Activated T-cell treated with anti-CD3 and anti-CD28 coated beads for 4 hours (primary cell): ENCODE data around the gene ATG7.
"Not testable (repeated sequence)": the region's sequence is repeated elsewhere in the genome, so short reads cannot be mapped to it uniquely, and the experiment has no call there.

Source experiments
- DNase-seq: peaks from one replicate; pipeline ENCODE4 v3.0.0-alpha.2; 2020

The ATG7 gene

DNA sequence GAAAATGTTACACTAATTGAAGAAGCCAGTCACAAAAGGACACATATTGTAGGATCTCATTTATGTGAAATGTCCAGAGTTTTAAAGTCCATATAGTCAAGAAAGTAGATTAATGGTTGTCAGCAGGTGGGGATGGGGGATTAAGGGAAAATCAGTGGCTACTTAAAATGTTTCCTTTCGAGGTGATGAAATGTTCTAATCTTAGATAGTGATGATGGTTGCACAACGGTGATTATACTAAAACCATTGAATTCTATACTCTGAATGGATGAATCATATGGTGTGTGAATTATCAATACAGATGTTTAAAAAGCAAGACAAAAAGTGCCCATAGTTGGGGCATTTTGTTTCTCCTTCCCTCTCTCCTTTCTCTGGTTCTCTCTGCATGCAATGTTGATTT lies 164.6 kb downstream of the ATG7 start:
- no peak for DNase-seq

DNA sequence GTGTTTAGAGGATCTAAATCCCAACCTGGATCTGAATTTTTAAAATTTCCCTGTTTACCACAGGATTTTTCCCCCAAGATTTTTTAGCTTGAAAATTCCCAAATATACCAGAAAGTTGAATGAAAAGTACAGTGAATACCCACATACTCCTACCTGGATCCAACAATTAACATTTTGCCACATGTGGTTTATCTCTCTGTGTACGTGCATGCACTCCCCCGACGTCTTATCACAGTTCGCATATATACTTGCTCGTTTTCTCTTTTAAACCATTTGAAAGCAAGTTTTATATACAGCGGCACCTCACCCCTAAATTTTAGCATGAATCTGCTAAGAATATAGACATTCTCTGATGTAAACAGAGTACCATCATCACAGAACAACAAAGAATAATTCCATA lies 165.3 kb downstream of the ATG7 start:
- DNase-seq = no peak

DNA sequence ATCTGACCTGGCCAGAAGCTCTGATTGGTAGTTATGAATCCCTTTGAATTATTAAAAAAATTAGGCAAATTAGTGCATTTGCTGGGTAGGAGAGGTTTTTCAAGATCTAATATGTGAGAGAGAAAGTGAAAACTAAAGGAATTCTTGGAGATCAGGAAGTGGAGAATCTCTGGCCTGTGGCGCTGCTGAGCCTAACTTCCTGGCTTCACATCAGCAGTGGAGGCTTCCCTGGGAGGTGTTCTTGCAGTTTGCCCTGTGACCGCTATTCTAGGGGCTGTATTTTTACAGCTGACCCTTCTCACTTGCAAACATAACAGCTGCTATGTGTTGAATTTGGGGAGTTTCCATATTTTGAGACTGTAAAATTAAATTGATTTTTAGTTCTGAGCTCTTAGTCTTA lies 166.4 kb downstream of the ATG7 start:
- no peak for DNase-seq

DNA sequence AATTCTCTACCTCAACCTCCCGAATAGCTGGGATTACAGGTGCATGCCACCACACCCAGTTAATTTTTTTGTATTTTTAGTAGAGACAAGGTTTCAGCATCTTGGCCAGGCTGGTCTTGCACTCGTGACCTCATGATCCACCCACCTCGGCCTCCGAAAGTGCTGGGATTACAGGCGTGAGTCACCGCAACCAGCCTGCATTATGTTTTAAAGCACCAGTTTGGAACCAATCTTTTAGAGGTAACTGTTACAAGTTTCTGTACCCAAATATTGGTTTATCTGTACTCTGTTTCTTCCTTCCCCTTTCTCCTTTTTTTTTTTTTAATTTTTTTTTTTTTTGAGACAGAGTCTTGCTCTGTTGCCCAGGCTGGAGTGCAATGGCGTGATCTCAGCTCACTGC lies 169.1 kb downstream of the ATG7 start:
- DNase-seq = not testable (repeated sequence)

DNA sequence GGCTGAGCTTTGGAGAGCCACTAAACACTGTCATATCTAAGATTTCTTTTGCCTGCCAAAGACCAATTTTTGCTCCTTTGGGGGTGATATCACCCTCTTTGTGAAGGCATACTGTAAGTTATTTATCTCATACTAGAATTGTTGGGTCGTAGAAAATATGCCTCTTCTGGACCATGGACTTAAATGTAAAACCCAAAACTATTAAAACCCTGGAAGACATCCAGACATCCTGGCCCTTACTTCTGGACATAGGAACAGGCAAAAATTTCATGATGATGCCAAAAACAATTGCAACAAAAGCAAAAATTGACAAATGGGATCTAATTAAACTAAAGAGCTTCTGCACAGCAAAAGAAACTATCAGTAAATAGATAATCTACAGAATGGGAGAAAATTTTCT lies 172.2 kb downstream of the ATG7 start:
- DNase-seq = no peak

DNA sequence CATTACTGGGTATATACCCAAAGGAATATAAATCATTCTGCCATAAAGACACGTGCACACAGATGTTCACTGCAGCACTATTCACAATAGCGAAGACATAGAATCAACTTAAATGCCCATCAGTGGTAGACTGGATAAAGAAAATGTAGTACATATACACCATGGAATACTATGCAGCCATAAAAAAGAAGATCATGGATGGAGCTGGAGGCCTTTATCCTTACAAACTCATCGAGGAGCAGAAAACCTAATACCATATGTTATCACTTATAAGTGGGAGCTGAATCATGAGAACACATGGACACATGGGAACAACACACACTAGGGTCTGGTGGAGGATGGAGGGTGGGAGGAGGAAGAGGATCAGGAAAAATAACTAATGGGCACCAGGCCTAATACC lies 173.0 kb downstream of the ATG7 start:
- not testable (repeated sequence) for DNase-seq

DNA sequence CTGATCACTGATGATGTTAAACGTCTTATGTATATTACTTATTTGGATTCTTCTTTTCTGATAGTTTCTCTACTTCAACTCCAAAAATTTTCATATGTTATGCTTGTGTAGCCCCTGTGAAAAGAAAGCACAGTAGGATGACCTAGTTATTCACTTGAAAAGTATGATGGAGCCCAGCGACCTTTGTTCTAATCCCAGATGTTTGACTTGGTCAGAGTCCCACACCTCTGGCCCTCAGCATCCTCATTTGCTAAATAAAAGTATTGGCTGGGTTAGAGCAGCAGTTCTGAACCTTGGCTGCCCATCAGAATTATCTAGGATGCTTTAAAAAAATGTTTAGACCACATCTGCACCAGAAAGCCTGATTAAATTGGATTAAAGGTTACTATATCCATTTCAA lies 173.7 kb downstream of the ATG7 start:
- no peak for DNase-seq

DNA sequence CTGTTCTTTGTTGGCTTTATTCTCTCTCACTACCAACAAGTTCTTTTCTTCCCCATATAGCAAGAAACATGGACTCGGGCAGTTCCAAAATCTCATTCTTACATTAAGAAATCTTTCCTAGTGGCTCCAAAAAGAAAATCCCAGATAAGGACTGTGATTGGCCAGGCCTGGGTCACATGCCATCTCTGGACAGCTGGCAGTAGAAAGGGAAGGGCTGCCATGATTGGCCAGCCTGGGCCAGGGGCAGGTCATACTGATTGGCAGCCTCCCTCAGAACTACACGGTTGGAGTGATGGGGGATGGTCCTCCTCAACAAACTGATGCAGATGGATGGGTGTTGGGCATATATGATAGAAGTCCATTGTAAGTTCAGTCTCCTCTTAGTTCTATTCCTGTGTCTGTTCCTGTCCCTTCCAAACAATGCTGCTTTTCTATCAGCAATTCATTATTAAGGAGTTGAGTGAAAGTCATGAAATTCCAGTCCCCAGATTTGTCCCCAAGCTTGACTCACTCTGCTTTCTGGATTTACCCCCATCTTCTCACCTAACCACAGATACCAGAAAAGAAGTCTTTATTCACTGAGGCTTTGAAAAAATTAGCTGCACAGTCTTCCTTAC lies 175.5 kb downstream of the ATG7 start:
- DNase-seq = no peak

DNA sequence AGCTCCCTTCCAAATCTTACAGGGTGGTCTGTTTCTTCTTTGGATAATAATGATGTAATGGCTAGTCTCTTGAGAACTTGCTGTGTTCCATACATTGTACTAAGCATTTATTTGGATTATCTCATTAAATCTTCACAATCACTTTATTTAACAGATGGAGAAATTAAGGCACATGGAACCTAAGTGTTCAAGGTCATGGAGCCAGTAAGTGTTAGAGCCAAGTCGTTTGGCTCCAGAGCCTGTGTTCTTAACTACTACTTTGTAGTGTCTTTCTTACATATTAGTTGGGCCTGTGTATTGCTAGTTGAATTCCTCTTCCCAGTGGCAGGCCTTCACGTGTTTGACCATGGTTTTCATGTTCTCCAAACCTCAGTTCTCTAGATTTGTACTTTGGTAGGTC lies 177.8 kb downstream of the ATG7 start:
- no peak for DNase-seq

DNA sequence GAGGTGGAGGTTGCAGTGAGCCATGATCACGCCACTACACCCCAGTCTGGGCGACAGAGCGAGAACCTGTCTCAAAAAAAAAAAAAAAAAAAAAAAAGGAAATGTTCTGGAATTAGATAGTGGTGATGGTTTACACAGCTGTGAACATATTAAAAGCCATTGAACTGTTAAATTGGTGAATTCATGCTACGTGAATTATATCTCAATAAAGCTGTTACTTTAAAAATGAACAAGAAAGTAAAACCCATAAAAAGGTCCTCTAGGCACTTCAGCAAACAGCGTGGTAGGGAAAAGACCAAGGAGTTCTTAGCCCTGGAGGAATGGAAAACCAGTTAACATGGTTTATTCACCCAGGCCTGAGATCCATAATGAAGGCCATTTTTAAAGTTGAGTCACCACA lies 180.1 kb downstream of the ATG7 start:
- DNase-seq = no peak

DNA sequence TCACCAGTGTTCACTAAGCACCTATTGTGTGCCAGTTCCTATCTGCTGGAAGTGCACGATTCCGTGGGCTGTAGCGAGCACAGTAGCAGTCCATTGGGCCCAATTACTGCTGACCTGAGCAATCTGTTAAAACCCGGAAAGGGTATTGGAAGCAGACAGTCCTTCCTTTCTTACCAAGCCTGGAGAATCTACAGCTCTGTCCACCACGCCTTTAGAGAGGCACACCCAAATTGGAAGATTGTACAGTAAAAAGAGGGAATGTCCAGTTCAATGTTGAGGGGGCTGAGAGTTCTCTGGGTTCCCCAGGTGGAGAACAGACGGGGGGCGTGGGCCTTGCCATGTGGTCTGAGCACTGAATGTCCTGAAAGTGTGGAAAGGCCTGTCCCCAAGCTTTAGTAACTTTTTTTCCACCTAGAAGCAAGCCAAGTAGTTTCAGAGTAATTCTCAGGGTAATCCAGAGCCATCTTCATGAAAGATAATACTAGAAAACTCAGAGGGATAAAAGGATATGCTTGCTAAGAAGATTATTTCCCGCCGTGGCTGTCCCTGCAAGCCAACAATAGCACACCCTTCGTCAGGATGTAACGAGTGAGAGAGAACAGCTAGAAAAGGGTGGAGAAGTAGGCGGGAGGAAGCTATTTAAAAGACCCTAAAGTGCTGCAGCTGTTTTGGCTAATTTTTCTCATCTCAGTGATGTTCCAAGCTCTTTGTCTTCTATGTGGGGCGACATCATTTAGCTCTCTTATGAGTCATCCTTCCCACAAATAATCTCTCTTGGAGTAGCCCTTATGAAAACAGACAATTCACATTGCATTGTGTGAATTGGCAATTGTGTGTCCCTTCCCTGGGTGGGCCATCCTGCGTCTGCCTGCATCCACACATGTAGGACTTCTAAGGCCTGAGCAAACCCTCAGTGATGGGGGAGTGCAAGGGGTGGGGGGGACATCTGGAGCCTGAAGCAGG lies 181.0 kb downstream of the ATG7 start:
- DNase-seq = no peak

DNA sequence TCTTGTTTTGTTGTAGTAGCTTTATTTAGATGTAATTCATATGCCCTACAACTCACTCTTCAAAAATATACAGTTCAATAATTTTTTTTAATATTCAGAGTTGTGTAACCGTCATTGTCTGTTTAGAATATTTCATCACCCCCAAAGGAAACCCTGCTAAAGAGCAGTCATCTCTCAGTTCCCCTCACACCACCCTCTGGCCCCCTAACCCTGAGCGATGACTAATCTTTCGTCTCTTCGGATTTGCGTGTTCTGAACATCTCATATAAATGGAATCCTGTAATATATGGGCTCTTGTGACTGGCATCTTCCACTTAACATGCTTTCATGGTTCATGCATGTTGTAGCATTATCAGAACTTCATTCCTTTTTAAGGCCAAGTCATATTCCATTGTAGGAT lies 183.8 kb downstream of the ATG7 start:
- no peak for DNase-seq

DNA sequence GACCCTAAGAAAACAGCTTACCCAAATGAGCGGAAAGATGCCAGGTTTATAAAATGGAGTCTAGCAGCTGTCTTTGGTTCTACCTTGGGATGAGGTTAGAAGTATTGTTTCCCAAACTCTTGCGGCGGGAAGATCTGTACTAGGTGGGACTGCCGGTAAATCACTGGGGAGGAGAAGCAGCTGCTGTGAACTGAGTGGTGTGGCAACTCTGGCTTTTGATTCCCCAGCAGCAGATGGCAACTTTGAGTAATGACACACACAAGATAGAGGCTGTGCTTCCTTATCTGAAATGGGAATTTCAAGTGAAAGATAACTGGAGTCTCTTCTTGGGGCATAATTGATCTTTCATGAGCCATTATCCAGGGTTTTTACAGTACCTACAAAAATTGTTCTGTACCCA lies 184.9 kb downstream of the ATG7 start:
- DNase-seq = no peak

DNA sequence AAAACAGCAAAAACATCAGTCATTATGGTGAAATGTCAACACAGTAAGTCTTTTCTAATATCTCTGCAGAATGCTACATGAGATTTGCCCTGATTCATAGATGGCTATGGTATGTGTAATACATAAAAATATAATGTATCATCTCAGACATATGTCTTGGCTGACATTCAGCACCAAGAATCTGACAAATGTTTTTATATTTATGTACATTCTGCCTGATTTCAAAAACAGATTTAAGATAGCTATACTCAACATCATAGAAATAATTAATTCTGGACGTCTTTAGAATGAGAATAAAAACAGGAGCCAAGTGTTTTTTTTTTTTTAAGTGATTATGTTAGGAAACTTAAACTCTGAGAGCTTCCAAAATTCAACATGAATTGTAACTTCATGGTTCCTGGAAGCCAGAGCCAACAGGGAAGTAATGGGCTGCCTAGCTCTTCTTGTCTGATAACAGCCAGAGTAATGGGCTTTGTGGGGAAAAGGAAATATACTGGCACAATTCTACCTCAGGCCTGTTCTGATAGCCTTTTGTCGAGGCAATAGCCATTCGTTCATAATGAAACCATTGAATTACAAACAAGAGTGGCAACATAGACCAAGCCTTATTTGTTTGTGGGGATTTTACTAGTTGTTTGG lies 187.1 kb downstream of the ATG7 start:
- no peak for DNase-seq

DNA sequence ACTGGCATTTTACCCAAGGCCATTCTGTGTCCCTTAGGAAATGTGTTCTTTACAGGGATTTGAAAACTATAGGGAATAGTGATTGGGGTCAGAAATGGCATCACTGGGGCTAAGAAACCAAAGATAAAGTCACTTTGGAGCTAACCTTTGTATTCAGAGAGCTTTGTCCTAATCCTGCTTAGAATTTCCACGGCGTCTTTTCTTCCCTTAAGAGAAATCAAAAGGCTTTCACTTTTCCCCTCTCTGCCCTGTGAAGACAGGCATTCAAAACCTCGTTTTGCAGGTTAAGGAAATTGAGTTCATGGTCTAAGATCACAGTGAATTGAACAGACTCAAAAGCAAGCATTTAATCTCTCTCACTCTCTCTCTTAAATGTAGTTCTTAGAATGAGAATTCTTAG lies 189.0 kb downstream of the ATG7 start:
- DNase-seq = no peak

DNA sequence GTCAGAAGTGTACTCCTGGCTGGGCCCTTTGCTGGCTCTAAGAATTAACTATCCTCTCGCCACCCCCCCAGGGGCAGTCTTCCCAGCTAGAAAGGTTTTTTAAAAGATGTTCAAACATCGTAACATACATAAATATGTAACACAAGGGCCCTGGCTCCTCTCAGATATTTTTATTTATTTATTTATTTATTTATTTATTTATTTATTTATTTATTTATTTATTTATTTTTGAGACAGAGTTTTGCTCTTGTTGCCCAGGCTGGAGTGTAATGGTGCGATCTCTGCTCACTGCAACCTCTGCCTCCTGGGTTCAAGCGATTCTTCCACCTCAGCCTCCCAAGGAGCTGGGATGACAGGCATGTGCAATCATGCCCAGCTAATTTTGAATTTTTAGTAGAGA lies 190.5 kb downstream of the ATG7 start:
- DNase-seq = not testable (repeated sequence)

DNA sequence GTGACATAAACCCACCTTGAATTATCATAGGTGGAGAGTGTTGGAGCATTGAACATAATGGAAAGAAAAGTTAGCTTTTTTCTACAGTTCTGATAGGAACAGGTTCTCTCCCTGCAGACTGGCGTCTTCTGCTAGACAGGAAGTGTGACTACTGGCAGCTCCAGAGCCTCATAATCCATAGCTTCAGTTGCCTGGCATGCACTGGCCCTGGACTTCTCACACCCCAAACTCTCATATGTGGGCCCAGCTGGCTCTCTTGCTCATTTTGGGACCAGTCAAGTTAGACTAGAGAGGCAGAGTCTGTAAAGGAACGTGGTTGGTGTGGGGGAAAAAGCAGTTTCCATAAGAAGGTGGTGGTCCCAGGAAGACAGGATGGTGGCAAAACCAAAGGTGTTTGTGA lies 191.4 kb downstream of the ATG7 start:
- no peak for DNase-seq

DNA sequence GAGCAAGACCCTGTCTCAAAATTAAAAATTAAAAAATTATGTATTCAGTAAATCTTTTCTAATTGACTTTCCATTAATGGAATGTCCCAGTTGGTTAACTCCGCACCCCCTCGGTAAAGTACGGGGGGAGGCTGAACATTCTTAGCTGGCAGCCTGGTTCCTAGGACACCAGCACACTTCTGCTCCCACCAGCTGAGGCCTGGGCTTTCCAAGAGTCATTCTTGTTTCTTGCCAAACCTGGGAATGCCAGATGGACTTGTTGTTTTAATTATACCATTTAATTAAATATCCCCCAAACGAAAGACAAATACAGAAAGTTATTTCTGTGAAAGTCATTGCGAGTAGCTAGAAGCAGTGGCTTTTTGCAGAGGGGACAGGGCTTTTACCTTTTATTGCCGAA lies 192.2 kb downstream of the ATG7 start:
- no peak for DNase-seq

DNA sequence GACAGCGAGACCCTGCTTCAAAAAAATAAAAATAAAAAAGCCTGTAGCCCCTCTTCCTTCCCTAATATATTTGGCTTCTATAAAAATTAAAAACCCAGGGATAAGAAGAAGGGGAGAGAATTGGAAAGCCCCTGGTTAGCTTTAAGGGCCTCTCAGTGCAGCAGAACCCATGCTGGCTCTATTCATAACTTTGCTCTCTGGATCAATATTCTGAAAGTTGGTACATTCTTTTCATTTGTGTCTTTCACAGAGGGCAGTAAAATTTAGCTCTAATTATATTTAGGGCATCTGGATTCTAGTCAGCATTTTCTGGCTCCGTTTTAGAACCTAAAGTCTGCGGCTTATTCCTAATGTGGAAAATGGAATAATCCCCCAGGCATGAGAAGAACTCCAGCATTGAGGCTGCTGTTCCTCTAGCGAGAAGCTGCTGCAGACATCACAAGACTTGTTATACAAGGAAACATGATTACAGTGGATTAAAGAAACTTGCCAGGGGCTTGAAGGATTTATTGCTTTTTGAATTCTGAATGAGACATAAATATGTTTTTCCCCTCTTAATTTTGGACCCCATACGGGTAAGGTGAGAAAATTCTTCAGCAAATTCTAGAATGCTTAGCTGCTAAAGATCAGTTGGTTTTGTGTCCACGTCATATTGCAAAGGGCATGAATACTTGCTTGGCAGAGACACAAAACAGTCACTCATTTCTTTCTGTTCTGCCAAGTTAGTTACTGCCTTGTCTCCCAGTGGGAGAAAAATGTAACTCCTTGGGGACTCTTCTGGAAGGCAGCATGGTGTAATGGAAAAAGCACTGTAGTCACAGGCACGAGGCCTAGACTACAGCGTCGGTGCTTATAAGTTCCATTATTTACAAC lies 193.8 kb downstream of the ATG7 start:
- DNase-seq = no peak

DNA sequence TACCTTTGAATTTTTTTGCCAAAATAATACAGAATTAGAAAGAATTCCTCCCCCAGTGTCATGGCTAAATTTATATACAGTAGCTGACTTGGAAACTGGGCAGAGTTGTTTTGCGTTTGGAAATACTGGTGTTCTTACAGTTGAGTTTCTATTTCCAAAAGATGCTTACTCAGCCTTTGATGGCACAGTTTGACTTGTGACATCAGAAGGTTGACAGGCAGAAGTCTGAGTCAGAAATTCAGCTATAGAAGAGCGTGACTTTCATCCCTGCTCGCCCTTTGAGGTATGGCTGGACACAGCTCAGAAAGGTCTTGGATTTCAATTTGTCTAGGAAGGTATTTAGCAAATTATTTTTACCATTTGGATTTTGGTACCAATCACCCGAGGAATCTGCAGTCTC lies 195.7 kb downstream of the ATG7 start:
- DNase-seq = no peak

DNA sequence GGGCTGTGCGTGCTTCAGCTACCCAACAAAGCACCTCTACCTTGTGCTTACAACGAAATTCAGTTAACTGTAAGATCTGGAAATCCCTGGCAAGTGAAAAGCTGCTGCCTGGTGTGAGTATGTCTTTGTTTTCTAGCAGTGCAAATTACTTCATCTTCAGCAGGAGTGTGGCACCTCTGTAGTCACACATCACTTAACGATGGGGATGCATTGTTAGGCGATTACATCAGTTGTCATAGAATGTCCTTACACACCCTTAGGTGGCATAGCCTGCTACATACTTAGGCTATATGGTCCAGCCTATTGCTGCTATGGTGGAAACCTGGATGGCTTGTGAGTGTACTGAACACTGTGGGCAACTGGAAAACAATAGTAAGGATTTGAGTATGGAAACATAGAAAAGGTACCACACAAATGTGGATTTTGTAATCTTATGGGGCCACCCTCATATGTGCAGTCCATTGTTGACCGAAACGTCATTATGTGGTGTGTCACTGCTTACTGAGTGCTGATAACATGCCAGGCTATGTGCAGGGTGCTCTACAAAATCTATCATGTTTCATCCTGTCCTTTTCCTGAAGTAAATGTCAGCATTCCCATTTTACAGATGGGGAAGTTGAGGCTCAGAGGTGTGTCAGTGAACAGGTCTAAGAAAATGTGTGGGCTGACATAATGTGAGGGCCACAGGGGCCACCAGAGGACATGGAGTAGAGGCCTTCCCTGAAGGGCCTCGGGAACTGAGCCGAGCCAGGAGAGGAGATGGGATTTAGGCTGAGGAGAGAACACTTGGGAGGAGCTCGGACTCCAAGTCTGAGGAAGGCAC lies 198.0 kb downstream of the ATG7 start:
- DNase-seq = no peak

DNA sequence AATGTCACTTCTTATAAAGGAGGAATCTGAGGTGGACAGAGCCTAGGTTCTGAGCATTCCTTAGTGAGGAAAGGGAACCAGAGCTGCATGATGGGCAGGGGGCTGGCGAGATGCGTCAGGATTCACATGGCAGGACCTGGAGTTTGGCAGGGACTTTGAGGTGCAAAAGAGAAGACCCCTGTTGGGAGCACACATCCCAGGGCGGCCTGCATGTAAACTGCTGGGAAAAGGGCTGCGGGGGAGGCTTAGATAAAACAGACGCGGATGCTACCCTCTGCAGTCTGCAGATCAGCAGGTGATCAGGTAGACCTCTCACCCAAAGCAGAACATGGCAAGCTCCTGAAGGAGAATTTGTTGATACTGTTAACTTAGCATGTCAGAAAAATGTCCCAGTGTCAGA lies 203.1 kb downstream of the ATG7 start:
- DNase-seq = no peak
